Nephron progenitor cell (in vitro differentiated cells): Measurements from ENCODE around the gene ATP5PB.
A peak's percentile ranks its signal among the peaks of the same experiment; 100 is the strongest.

Experiments used
- DNase-seq: peaks from one replicate; pipeline ENCODE4 v3.0.0; 2021
- H3K27ac Mint-ChIP-seq: 2 replicates; pipeline ENCODE4 v1.8.0; 2021; ENCODE audit warnings: mild to moderate bottlenecking, moderate library complexity, mixed read lengths
- H3K27me3 Mint-ChIP-seq: 2 replicates; pipeline ENCODE4 v1.8.0; 2021; ENCODE audit warnings: mild to moderate bottlenecking, low read depth, mixed read lengths; ENCODE audit not compliant: poor library complexity
- H3K36me3 Mint-ChIP-seq: 2 replicates; pipeline ENCODE4 v1.8.0; 2021; ENCODE audit warnings: low read depth, mixed read lengths
- H3K4me1 Mint-ChIP-seq: 2 replicates; pipeline ENCODE4 v1.8.0; 2021; ENCODE audit warnings: mixed read lengths
- H3K4me3 Mint-ChIP-seq: 2 replicates; pipeline ENCODE4 v1.8.0; 2021; ENCODE audit warnings: mild to moderate bottlenecking, moderate library complexity, mixed read lengths
- H3K9me3 Mint-ChIP-seq: 2 replicates; pipeline ENCODE4 v1.8.0; 2021; ENCODE audit warnings: mild to moderate bottlenecking, moderate library complexity, mixed read lengths
- TF ChIP-seq, protein P1 (sequence below): fragments of 200-600 bp; sonication (generic); IDR thresholded peaks from 2 replicates; pipeline ENCODE4 v1.5.0; 2021; ENCODE audit warnings: antibody characterized with exemption

ATP5PB gene

DNA sequence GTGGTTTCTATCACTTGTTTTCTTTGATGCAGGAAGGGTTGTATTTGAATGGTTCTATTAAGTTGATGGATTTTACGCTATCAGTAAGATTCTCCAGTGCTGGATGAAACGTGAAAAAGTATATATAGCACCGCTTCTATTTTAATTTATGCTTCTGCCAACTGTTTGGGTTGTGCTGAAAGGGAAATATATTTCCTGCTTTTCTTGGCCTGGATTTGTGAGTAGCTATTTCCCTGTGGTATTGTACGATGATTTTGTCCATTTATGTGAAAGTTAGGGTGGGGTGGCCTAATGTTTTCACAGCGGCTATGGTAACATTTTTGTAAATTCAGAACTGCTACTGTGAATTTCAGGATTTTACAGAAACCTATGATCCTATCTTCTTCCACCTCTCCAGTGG, 24.8 kb downstream of the ATP5PB start:
- Mint-ChIP-seq H3K36me3 (peaks cover 6% of the 10 kb centered on the region), H3K27me3 (no peaks in the 10 kb centered on the region), H3K4me1 (peaks cover 19% of the 10 kb centered on the region), H3K9me3 (no peaks in the 10 kb centered on the region), H3K27ac (no peak overlapping the region), H3K4me3 (no peak overlapping the region)
- TF ChIP-seq, protein P1, sequence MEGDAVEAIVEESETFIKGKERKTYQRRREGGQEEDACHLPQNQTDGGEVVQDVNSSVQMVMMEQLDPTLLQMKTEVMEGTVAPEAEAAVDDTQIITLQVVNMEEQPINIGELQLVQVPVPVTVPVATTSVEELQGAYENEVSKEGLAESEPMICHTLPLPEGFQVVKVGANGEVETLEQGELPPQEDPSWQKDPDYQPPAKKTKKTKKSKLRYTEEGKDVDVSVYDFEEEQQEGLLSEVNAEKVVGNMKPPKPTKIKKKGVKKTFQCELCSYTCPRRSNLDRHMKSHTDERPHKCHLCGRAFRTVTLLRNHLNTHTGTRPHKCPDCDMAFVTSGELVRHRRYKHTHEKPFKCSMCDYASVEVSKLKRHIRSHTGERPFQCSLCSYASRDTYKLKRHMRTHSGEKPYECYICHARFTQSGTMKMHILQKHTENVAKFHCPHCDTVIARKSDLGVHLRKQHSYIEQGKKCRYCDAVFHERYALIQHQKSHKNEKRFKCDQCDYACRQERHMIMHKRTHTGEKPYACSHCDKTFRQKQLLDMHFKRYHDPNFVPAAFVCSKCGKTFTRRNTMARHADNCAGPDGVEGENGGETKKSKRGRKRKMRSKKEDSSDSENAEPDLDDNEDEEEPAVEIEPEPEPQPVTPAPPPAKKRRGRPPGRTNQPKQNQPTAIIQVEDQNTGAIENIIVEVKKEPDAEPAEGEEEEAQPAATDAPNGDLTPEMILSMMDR = no peak
- DNase-seq = no peak

GRCh38 chr1:111474521-111474920, 25.3 kb downstream of the ATP5PB start:
- DNase-seq = no peak

GRCh38 chr1:111475701-111476100, 26.4 kb downstream of the ATP5PB start:
- TF ChIP-seq, protein P1 = no peak
- H3K27me3 Mint-ChIP-seq = peaks cover 4% of the 10 kb centered on the region
- H3K4me1 Mint-ChIP-seq = peaks cover 19% of the 10 kb centered on the region
- peaks cover 6% of the 10 kb centered on the region for H3K36me3 Mint-ChIP-seq
- DNase-seq = no peak
- no peak overlapping the region for H3K27ac Mint-ChIP-seq
- no peak overlapping the region for H3K4me3 Mint-ChIP-seq
- no peaks in the 10 kb centered on the region for H3K9me3 Mint-ChIP-seq

More at GRCh38 chr1:111474521-111474920, 25.3 kb downstream of the ATP5PB start:
- TF ChIP-seq, protein P1 = no peak
- H3K27me3 Mint-ChIP-seq = no peaks in the 10 kb centered on the region
- no peaks in the 10 kb centered on the region for H3K9me3 Mint-ChIP-seq
- no peak overlapping the region for H3K27ac Mint-ChIP-seq
- H3K4me1 Mint-ChIP-seq = peaks cover 19% of the 10 kb centered on the region
- H3K36me3 Mint-ChIP-seq = peaks cover 6% of the 10 kb centered on the region
- H3K4me3 Mint-ChIP-seq = no peak overlapping the region

DNA sequence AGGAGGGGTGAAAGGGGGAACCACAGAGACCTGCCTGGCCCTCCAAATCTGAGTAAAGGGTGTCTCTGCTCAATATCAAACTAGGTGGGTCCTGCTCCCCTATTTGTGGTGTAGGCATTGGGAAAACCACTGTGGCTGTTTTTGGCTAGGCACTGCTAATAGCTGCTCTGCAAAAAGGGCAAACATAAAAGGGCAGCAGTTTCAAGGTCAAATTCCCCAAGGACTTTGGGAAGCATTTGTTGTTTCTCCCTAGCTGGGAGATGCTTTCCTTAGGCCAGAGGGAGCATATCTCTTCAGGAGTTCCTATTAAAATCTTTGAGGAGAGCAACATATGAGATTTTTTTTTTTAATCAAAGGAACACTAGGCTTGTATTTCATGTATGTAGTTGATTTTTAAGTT, 26.9 kb downstream of the ATP5PB start:
- no peak for DNase-seq
- no peaks in the 10 kb centered on the region for H3K9me3 Mint-ChIP-seq
- no peak overlapping the region for H3K4me3 Mint-ChIP-seq
- H3K27ac Mint-ChIP-seq = no peak overlapping the region
- peaks cover 4% of the 10 kb centered on the region for H3K27me3 Mint-ChIP-seq
- peaks cover 6% of the 10 kb centered on the region for H3K36me3 Mint-ChIP-seq
- H3K4me1 Mint-ChIP-seq = peaks cover 19% of the 10 kb centered on the region
- TF ChIP-seq, protein P1 = no peak

GRCh38 chr1:111476761-111477309, 27.6 kb downstream of the ATP5PB start:
- DNase-seq = no peak
- peaks cover 6% of the 10 kb centered on the region for H3K36me3 Mint-ChIP-seq
- no peaks in the 10 kb centered on the region for H3K9me3 Mint-ChIP-seq
- peaks cover 4% of the 10 kb centered on the region for H3K27me3 Mint-ChIP-seq
- H3K4me3 Mint-ChIP-seq = no peak overlapping the region
- peak overlapping the region; percentile 41 for H3K27ac Mint-ChIP-seq
- H3K4me1 Mint-ChIP-seq = peaks cover 25% of the 10 kb centered on the region
- TF ChIP-seq, protein P1 = no peak

GRCh38 chr1:111480674-111481073, 31.4 kb downstream of the ATP5PB start:
- H3K4me3 Mint-ChIP-seq = no peak overlapping the region
- H3K4me1 Mint-ChIP-seq = peaks cover 29% of the 10 kb centered on the region
- peaks cover 7% of the 10 kb centered on the region for H3K27me3 Mint-ChIP-seq
- H3K9me3 Mint-ChIP-seq = no peaks in the 10 kb centered on the region
- H3K27ac Mint-ChIP-seq = no peak overlapping the region
- TF ChIP-seq, protein P1 = no peak
- DNase-seq = no peak
- H3K36me3 Mint-ChIP-seq = no peaks in the 10 kb centered on the region
